Central memory CD4-positive, alpha-beta T cell (primary cell): ENCODE measurements around the gene ODC1.
"Not testable (repeated sequence)": the region's sequence is repeated elsewhere in the genome, so short reads cannot be mapped to it uniquely, and the experiment has no call there.

Experiments
- DNase-seq: peaks from one replicate; pipeline ENCODE4 v3.0.0; 2022
- total RNA-seq, 3 experiments: gene quantifications; one replicate each; lab custom pipeline; 2026; lab: John Stamatoyannopoulos, UW

The ODC1 gene
- 104 to 930 (median 371) reads per million in 3 experiments for total RNA-seq

DNA sequence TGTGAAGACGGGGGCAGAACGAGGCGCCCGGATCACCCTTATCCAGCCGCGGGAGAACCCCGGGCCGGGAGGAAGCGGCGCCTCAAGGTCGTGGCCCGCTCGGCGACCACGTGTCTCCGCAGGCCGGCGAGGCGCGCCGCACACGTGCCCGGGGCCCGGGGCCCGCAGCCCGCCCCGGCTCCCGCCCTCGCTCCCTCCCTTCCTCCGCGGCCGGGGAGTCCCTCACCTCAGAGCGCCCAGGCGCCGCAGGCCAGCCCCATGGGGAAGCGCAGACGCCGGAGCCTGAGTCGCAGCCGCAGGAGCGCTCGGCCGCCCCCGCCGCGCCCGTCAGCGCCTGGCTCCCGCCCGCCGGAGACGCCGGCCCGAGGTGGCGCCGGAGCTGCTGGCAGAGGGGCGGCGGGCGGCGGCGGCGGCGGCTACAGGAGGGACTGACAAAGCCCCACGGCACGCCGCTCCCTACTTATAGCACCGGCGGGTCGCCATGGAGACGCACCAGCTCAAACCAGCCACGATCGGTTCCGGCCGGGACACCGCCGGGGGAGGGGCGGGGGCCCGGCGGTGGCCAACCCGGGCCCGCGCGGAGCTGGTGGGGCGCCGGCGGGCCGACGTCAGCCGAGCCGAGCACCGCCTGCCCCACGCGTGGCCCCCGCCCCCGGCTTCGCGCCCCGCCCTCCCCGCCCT is at the start of gene ODC1:
TSS of gene ODC1 (minus strand) at position 433 of the 681 bp plus-strand sequence. CDS start 3,295 bp downstream, outside the sequence.
- DNase-seq: peak; percentile 99

DNA sequence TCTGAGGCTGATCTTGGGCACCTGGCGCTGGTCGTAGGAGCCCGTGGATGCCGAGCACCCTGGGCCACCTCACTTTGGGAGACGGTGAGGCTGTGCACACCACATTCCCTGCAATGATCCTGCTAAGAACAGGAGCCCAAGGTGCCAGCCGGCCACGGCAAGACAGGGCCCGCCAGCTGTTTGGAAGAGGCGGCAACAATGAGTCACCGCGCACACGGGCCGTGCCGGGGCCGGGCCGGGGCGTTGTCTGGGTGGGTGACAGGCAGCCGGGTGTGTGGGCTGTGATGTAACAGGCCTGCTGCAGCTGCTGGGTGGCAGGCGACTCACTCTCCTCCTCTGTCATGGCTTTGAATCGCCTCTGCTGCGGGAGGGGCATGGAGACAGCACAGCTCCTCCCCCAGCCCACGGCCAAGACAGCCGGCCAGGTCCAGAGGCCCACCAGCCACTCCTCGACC is 49.7 kb upstream of the ODC1 start:
- peak; percentile 55 for DNase-seq

DNA sequence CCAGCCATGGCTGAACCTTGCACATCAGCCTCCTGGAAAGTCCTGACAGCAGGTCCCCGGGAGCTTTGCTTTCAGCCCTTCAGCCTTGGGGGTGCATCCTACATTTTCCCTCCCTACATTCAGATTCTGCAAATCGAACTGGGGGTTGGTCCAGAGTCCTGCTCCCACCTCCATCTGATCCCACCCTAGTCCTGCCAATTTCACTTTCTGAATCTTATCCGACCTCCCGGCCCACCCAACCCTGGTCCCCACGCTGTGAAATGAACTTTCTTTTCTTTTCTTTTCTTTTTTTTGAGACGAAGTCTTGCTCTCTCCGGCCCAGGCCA is 47.8 kb upstream of the ODC1 start:
- DNase-seq: no peak

DNA sequence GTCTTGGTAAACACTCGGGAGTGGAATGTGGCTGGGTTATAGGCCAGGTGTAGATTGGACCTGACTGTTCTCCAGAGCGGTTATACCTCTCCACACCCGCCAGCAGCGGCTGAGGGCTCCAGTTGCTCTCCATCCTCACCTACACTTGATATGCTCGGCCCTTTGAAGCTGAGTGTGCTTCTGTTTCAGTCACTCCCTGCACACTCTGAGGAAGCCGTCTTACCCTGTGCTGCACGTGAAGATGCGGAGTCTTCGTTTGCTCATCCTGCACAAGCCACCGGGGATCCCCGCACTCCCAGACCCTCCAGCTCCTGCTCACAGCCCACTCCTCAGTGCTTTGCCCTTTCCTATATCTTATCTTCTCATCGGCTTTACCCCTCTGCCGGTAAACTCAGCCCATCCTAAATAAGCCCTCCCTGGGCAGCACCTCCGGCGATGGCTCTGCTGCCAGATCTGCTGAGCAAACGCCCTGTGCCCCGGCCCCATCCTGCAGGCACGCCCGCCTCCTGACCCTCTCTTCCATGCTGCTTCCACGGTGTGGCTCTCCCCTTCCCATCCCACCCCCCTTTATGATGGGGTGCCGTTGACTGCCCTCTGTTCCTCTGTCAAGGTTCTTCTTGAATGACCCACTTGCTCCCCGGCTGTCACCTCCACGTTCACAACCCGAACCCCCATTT is 47.3 kb upstream of the ODC1 start:
- no peak for DNase-seq

DNA sequence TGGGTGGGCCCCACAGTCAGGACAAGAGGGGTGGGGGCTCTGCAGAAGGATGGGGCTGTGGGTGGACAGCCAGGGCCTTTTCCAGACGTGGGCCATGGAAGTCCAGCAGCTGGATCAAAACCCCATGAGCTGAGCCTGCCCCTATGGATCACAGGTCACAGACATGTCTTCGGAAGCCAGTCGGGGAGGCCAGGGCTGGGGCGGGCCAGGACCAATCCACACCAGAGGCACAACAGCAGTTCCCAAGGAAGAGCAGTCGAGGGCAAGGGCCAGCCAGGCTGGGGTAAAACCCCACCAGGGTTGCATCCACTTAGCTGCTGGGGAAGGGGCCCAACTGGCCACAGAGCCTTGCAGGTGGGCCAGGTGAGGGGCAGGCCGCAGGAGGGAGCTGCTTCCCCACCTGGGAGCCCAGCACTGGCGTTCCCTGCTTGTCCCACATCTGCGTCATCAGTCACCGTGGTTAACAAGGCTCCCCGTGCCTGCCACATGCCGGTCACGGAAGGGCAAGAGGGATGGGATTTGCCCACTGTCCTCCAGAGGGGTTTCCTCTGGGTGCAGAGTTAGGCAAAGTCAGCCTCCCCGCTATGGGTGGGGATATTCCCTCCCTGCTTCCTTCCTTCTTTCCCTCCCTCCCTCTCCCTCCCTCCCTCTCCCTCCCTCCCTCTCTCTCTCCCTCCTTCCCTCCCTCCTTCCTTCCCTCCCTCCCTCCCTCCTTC is 46.4 kb upstream of the ODC1 start:
- no peak for DNase-seq

DNA sequence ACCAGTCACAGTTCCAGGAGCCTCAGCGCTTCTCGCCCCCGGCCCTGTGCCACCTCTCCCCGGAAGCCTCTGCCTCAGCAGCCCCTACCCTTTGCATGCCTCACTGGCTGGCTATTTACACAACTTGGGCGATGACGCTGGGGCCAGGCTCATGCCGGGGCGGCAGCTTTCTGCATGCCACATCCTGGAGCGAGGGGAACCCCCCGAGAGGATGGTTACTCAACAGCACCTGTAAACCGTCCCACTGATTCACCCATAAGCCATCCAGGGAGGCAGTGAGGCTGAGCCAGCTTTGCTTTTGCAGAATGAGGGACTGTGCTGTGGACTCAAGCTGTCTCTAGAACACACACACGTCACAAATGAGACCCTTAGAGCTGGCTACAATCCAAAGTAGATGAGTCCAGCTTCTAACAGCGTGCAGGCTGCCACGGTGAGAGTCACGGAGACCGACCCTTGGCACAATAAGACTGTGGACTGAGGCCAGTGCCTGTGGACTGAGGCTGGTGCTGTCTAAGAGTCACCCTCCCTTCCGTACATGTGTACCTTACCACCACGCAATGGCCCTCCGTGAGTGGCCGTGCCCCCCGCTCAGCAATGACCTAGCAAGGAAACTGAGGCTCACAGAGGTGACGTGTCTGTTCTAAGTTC is 45.6 kb upstream of the ODC1 start:
- peak; percentile 91 for DNase-seq

DNA sequence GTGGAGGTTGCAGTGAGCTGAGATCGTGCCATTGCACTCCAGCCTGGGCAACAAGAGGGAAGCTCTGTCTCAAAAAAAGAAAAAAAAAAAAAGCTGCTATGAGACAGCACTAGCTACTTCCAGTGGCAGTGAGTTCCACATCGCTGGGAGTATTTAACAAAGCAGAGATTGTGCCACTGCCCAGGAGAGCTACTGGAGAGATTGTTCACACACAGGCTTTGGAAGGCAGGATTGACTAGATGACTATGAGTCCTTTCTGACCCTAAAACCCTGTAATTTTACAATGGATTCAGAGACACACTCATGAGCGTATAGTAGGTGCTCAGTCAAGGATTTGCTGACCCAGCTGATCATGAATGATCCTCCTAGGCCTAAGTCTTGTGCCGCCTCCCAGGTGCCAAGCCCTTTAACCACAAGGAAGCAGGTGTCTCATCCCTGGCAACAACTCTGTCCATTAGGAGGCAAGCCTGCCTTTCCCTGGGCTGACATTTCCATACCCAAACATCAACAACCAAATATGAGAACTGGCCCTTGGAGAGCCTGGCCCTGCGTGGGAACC is 45.0 kb upstream of the ODC1 start:
- no peak for DNase-seq

DNA sequence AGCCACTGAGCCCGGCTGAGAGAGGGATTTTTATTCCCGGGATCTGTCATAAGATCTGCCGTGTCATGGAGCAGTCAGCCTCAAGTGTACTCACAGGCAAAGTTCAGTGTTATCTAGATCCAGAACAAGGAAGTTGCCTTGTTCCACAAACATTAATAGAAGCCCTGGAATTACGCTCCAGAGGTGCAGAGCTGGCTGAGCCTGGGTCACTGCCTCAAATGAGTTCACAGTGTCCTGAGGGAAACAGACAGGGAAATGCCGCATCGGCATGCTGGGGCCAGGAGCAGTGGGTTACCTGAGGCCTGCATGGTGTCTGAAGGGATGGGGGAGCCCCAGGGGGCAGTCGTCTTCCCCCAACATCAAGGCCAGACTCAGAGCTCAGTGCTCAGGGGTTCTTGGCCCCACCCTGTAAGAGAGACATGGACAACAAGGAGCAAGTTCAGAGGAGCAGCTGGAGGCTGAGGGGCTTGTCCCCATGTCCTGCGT is 42.7 kb upstream of the ODC1 start:
- no peak for DNase-seq

DNA sequence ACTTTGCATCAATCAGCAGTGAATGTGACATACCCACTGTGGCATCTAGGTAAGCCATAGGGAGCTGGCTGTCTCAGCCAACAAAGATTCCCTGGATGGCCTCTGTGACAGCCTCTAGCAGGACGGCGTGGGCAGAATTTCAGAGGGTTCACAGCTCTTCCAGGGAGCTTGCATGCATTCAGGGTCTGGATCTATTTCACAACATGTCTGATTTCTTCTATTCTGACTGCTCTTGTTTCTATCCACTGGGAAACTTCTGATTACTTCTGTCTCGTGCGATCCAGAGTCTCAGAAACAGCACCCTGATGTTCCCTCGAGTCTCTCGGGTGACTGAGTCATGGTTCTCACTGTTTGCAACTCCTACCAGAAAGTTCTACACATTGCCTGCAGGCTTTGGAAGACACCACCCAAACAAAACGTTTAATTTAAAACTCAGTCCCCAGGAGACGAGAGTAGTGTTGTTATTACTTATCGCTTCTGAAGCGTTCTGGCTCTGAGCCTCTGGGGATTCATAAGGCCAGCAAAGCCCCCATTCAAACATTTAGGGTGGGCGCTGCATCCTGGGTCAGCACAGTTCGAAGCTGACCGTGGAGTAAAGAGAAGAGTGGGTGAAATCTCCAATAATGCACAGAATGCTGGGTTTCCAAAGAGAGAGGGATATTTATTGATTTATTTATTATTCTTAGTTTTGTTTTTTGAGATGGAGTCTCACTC is 41.9 kb upstream of the ODC1 start:
- DNase-seq: no peak

DNA sequence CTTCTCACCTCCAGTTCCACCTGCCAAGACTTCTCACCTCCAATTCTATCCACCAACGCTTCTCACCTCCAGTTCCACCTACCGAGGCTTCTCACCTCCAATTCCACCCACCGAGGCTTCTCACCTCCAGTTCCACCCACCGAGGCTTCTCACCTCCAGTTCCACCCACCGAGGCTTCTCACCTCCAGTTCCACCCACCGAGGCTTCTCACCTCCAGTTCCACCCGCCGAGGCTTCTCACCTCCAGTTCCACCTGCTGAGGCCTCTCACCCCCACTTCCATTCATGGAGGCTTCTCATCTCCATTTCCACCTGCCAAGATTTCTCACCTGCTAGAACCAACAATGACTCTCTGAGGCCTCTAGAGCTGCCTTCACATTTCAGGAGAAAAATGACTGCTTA is 40.0 kb upstream of the ODC1 start:
- DNase-seq: not testable (repeated sequence)

DNA sequence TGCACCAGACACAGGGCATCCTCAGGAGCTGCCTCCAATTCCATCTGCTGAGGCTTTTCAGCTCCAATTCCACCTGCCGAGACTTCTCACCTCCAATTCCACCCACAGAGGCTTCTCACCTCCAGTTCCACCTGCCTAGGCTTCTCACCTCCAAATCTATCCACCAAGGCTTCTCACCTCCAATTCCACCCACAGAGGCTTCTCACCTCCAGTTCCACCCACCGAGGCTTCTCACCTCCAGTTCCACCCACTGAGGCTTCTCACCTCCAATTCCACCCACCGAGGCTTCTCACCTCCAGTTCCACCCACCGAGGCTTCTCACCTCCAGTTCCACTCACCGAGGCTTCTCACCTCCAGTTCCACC is 39.6 kb upstream of the ODC1 start:
- not testable (repeated sequence) for DNase-seq

DNA sequence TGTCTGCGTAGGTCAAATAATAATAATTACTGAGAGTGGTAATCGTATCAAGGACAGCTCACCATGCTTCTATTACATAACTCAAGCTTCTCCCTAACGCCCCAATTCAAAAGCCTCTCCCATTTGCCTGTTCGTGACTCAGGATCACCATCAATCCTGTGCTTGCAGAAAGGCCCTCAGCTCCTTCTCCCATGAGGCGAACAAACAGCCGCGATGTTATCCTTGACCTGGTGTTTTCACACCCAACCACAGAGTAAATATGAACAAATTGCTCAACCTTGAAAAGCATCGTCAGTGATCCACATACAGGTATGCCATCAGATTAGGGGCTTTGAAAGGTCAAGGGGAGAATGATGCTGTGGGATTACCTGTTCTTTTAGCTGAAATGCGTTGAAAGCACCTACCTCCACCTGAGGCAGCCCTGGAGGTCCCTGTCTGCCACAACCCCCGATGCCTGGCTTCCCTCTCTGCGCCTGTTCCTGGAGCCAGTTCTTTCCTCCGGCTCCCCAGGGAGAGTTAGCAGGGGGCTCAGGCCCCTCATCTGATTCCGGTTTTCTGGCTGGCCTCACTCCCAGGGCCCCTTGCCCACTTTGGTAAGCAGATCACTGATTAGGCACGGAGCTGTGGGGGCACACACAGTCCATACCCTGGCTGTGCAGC is 39.1 kb upstream of the ODC1 start:
- DNase-seq: no peak

DNA sequence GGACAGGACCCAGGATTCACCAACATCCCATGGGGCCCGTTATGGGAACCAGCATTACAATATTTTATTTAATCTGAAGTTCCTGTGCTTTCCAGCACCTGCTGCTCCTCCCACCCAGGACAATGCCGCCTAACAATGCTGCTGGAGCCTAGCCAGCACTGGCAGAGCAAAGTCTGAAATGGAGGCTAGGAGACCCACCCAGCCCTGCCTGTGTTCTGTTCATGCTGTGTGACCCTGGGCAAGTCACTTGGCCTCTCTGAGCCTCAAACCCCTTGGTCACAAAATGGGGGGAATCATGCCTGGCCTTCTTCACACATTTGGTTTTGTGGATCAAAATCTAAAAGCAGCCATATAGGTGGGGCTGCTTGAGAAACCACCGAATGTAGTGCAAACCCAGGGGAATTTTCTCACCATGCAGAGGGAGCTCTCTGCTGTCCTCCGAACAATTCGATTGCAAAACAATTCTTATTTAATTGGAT is 38.5 kb upstream of the ODC1 start:
- DNase-seq: no peak

DNA sequence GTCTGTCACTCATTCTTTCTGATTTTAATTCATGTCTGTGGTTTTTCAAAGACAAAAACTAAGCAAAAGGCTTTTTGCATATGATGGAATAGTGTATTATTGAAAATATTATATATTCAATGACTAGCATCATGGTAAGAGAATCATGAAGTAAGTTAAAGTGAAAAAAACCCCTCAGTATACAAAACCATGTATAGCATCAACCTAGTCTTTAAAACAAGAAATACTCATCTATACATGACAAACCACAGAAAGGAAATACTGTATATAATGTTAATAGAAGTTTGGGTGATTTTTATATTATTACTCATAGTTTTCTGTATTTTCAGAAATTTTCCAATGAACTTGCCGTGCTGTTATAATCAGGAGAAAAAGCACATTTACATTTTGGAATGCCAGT is 38.0 kb upstream of the ODC1 start:
- DNase-seq: no peak

DNA sequence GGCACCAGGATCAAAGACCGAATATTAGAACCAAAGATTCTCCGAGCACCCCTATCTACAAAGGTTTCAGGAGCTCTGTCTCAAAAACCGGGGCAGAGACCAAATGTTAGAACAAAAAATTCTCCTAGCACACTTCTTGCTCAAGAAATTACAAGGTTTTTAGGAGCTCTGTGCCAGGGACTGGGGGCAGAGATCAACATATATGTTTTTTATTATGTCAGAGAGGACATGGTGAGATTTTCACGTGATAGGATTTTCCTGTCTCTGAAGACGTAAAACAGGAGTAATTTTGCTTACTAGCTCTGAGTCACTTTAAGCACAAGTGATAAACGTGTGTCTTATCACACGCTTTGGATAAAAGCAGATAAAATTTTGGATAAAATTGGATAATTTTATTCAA is 34.8 kb upstream of the ODC1 start:
- DNase-seq: no peak

DNA sequence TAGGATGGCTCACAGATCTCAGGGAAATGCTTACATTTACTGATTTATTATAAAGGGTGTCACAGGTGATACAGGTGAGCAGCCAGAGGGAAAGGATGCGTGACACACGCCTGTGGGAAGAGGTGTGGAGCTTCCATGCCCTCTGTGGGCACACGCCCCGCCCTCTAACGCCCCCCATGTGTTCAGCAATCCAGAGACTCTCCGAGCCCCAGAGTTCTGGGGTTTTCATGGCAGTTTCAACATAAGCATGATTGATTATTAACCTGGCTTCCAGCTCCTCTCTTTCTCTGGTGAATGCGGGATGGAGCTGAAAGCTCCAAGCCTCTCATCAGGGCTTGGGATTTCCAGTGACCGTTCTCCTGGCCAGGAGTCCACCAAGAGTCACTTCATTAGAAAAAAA is 34.3 kb upstream of the ODC1 start:
- no peak for DNase-seq

DNA sequence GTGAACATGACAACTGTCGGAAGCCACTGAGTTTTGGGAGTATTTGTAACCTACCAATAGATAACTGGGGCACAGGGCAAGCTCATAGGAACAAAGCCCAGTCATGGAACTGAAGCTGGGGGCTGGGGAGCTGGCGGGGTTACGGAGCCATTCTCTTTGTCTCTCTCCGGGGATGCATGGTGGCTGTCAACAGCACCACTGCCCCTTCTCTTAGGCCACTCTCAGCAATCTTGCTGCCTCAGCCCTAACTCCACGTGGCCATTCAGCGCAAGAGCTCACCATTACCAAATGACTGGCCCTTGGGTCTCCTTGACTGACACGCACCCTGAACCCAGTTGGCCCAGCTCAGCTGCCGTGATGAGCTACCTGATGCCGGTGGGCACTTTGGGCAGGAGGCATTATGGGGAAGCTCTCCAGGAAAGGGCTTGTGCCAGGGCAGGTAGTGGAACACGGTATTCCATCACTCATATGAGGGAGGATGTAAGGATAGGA is 33.6 kb upstream of the ODC1 start:
- no peak for DNase-seq

DNA sequence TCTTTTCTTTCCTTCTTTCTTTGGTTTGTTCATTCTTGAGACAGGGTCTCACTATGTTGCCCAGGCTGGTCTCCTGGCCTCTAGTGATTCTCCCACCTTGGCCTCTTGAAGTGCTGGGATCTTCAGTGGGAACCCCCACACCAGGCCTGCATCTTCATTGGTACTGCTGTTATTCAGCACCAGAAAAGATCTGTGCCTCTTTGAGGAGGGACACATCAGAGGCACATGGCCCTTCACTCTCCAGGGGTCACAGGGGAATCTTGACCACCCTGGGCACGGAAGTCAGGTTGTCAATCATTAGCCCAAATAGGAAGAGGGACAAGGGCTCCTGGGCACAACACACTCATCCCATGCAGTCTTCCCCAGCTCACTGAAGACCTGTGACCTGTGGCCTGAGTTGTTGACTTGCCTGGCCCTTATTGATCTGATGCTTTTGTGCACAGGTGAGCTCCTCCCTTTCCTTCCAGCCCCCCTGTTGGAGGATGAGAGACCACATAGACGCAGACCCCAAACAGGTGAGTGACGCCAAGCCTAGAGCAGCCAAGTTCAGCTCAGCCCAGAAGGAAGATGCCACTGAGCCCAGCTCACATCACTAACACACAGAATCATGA is 33.0 kb upstream of the ODC1 start:
- DNase-seq: no peak

DNA sequence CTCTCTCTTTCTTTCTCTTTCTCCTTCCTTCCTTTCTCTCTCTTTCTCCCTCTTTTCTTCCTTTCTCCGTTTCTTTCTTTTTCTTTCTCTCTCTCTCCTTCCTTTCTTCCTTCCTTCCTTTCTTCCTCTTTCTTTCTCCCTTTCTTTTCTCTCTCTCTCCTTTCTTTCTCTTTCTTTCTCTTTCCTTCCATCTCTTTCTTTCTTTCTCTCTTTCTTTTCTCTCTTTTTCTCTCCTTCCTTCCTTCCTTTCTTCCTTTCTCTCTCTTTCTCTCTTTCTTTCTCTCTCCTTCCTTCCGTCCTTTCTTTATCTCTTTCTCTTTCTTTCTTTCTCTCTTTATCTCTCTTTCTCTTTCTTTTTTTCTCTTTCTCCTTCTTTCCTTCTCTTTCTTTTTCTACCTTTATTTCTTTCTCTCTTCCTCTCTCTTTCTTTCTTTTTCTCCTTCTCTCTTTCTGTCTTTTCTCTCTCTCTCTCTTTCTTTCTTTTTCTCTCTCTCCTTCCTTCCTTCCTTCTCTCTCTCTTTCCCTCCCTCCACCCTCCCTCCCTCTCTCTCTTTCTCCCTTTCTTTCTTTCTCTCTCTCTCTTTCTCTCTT is 32.3 kb upstream of the ODC1 start:
- no peak for DNase-seq

DNA sequence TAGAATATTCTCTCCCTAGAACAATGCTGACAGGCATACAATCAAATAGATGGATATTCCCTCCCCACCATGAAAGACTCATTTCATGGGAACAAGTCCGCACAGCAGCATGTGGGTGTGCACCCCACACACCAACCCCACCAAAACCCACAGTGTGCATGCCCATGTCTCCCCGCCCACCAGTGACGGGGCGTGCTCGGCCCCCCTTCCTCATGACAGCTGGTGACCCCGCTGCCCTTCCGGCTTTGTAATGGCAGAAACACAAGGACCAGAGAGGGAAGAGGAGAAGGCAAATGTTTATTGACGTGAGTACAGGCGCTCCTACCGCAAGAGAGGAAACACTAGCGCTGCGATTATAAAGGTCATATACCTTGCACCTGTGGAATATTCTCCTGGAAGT is 30.8 kb upstream of the ODC1 start:
- no peak for DNase-seq

DNA sequence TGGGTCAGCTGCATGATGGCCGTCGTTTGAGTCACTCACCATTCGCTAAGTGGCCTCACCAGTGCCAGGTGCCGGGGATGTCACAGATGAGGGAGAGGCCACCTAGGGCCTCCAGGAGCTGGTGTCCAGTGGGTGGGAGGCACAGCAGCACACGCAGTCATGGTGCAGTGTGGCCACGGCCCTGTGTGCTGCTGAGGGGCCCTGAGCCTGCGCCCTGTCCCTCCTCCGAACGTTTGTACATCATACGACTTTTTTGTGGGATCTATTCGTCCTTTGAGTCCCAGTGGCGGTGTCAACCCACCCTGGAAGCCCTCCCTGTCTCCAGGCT is 30.1 kb upstream of the ODC1 start:
- no peak for DNase-seq
